K562 (cell line): Measurements from ENCODE around the gene BLOC1S3. TPM values are rescaled to one million over a fixed set of nuclear protein-coding genes. Genes with fewer than 3 reads are reported as not detected.

Source experiments
- AFF1 ChIP-seq, 2 experiments: fragments of 450-650 bp; IDR thresholded peaks; 2 replicates each; pipeline ENCODE4 v1.6.1; 2018; ENCODE audit warnings: mild to moderate bottlenecking in 2 of 2, low read depth in 1 of 2; ENCODE audit not compliant: partially characterized antibody in 2 of 2
- ARID1B ChIP-seq: fragments of 450-650 bp; IDR thresholded peaks from 2 replicates; pipeline ENCODE4 v1.6.1; 2016; ENCODE audit warnings: antibody characterized with exemption, mild to moderate bottlenecking, inconsistent platforms
- DPF2 ChIP-seq: fragments of 450-650 bp; IDR thresholded peaks from 2 replicates; pipeline ENCODE4 v1.6.1; 2016
- ETS1 ChIP-seq: conservative IDR thresholded peaks from 2 replicates; pipeline ENCODE4 v1.6.1; 2011; ENCODE audit warnings: low read depth, mild to moderate bottlenecking, low read length; ENCODE audit not compliant: control insufficient read depth
- FOXM1 ChIP-seq, 2 experiments: fragments of 450-650 bp in 1 of 2; sonication (generic) in 1 of 2; formaldehyde crosslinking in 1 of 2; IDR thresholded peaks; 2 replicates each; pipeline versions ENCODE4 v1.6.1 to v1.9.0; 2017 to 2022; ENCODE audit warnings: low read depth in 2 of 2, mild to moderate bottlenecking in 2 of 2, missing genetic modification reagents in 1 of 2, moderate library complexity in 1 of 2
- GMEB1 ChIP-seq: fragments of 250-450 bp; sonication (Bioruptor Pico); IDR thresholded peaks from 2 replicates; pipeline ENCODE4 v1.4.0; 2020; ENCODE audit warnings: mild to moderate bottlenecking
- PHTF2 ChIP-seq: fragments of 250-450 bp; sonication (Bioruptor Pico); IDR thresholded peaks from 2 replicates; pipeline ENCODE4 v1.5.0; 2021; ENCODE audit warnings: mild to moderate bottlenecking
- RBBP5 ChIP-seq: fragments of 200-600 bp; sonication (generic); IDR thresholded peaks from 2 replicates; pipeline ENCODE4 v1.6.1; 2012; ENCODE audit warnings: borderline replicate concordance, mild to moderate bottlenecking, low read length, control low read depth, inconsistent platforms; ENCODE audit not compliant: insufficient read depth, poor library complexity, severe bottlenecking
- RBM17 ChIP-seq: fragments of 200-400 bp; formaldehyde crosslinking; IDR thresholded peaks from 2 replicates; pipeline ENCODE4 v1.6.1; 2017; ENCODE audit warnings: low read depth, mild to moderate bottlenecking, low read length, borderline replicate concordance
- RBM39 ChIP-seq: fragments of 200-400 bp; formaldehyde crosslinking; optimal IDR thresholded peaks from 2 replicates; pipeline ENCODE3; 2018; ENCODE audit warnings: low read depth, low read length
- RFX5 ChIP-seq: IDR thresholded peaks from 2 replicates; pipeline ENCODE4 v1.6.1; 2011; ENCODE audit warnings: low read depth, mild to moderate bottlenecking, improper control_type of control experiment, low read length
- SMARCA5 ChIP-seq: fragments of 450-650 bp; IDR thresholded peaks from 2 replicates; pipeline ENCODE4 v1.6.1; 2016
- SREBF2 ChIP-seq: sonication (generic); formaldehyde crosslinking; IDR thresholded peaks from 2 replicates; pipeline ENCODE4 v1.4.0; 2020; ENCODE audit warnings: mild to moderate bottlenecking, missing genetic modification reagents
- TRIM25 ChIP-seq: fragments of 450-650 bp; IDR thresholded peaks from 2 replicates; pipeline ENCODE4 v1.7.0; 2016; ENCODE audit warnings: borderline replicate concordance
- TSHZ1 ChIP-seq: fragments of 250-450 bp; sonication (Bioruptor Pico); IDR thresholded peaks from 2 replicates; pipeline ENCODE4 v1.4.0; 2020; ENCODE audit warnings: mild to moderate bottlenecking, moderate library complexity
- ZNF143 ChIP-seq: sonication (generic); formaldehyde crosslinking; IDR thresholded peaks from 2 replicates; pipeline ENCODE4 v1.9.0; 2022; ENCODE audit warnings: mild to moderate bottlenecking, missing genetic modification reagents
- polyA plus RNA-seq, 8 experiments: library from polyadenylated mRNA; depleted of rRNA in 4 of 8; stranded (reverse) in 5 of 8; unstranded in 3 of 8; fragments of >200 nt; fragmentation: Nextera tagmentation in 2 of 8; fragmentation: Illumina TruSeq in 1 of 8; extraction: Ambion mirVana in 2 of 8; extraction: Trizol in 1 of 8; gene quantifications; 2 replicates each; pipeline versions ENCODE4 v1.2.1 to v1.2.3, GENCODE V29; 2011 to 2014; ENCODE audit warnings: inconsistent platforms in 1 of 8, missing spikeins in 1 of 8
- total RNA-seq, 7 experiments: library from RNA; depleted of rRNA in 6 of 7; stranded (reverse); fragments of >200 nt in 6 of 7; fragmentation: Illumina TruSeq in 2 of 7; extraction: Trizol in 2 of 7; gene quantifications; 2 replicates each; pipeline versions ENCODE4 v1.2.1 to v1.2.3, GENCODE V29; 2011 to 2021; ENCODE audit warnings: low replicate concordance in 1 of 7

BLOC1S3 gene
- total and polyA plus RNA-seq, 9 of the 15 experiments (the other 6 are each of a cell fraction or from before 2014, with no cell fraction given), result 3.9 to 20.2 (median 10.4) TPM

GRCh38 chr19:45195764-45196163, 17.2 kb downstream of the BLOC1S3 start (continued):
- TF ChIP-seq ETS1 (no peak), FOXM1 (IDR thresholded peaks at IDR 0.05; ENCODE audit: low read depth) (no peak), FOXM1 (CRISPR knock-in tag; IDR thresholded peaks at IDR 0.05; ENCODE audit: low read depth) (no peak), RFX5 (no peak), SMARCA5 (no peak), RBM17 (no peak), DPF2 (peak; percentile 70), SREBF2 (no peak), RBBP5 (no peak), TRIM25 (no peak), ZNF143 (no peak), PHTF2 (no peak), GMEB1 (no peak), ARID1B (peak; percentile 56), RBM39 (no peak), TSHZ1 (no peak), AFF1 (IDR thresholded peaks at IDR 0.05; ENCODE audit: low read depth in 1 of 2, partially characterized antibody in 2 of 2) (no peak)
